GM19455 (cell line): ENCODE results near the gene ZNF12.
"Not testable (repeated sequence)": the region's sequence is repeated elsewhere in the genome, so short reads cannot be mapped to it uniquely, and the experiment has no call there.

Experiments
- ATAC-seq: cut with Tn5 transposase; IDR thresholded peaks from one replicate; pipeline ENCODE4 v1.9.1; 2021; ENCODE audit not compliant: unreplicated experiment

ZNF12 gene

GRCh38 chr7:6706666-6707407 lies at the start of gene ZNF12:
ZNF12 (minus strand) TSS chr7:6706947; CDS start chr7:6705173, 1,774 bp downstream.
- ATAC-seq, result peak; percentile 95

- ATAC-seq, result not testable (repeated sequence)
Observed at GRCh38 chr7:6753964-6754363, 47.2 kb upstream of the ZNF12 start, which contains the start of gene RSPH10B2. RSPH10B2 (plus strand) TSS chr7:6754103; CDS start chr7:6757678, 3,575 bp downstream.

GRCh38 chr7:6750173-6750572 lies 43.4 kb upstream of the ZNF12 start:
- ATAC-seq, result not testable (repeated sequence)

- ATAC-seq, result not testable (repeated sequence)
Observed at GRCh38 chr7:6749335-6749734, 42.6 kb upstream of the ZNF12 start.

GRCh38 chr7:6744410-6745100 lies 37.8 kb upstream of the ZNF12 start:
- ATAC-seq, result not testable (repeated sequence)

GRCh38 chr7:6738415-6738814 lies 31.7 kb upstream of the ZNF12 start:
- ATAC-seq, result not testable (repeated sequence)

- ATAC-seq, result no peak
Observed at GRCh38 chr7:6730343-6730633, 23.5 kb upstream of the ZNF12 start.

- ATAC-seq, result peak; percentile 90
Observed at GRCh38 chr7:6729492-6730342, 23.0 kb upstream of the ZNF12 start.

- ATAC-seq, result not testable (repeated sequence)
Observed at GRCh38 chr7:6728893-6729491, 22.2 kb upstream of the ZNF12 start.

- no peak for ATAC-seq
Observed at GRCh38 chr7:6727663-6728062, 20.9 kb upstream of the ZNF12 start.

- not testable (repeated sequence) for ATAC-seq
Observed at GRCh38 chr7:6726341-6726740, 19.6 kb upstream of the ZNF12 start.

- ATAC-seq, result peak; percentile 62
Observed at GRCh38 chr7:6725003-6725402, 18.3 kb upstream of the ZNF12 start.

- not testable (repeated sequence) for ATAC-seq
Observed at GRCh38 chr7:6724351-6724750, 17.6 kb upstream of the ZNF12 start.

- no peak for ATAC-seq
Observed at GRCh38 chr7:6718124-6718523, 11.4 kb upstream of the ZNF12 start.

- not testable (repeated sequence) for ATAC-seq
Observed at GRCh38 chr7:6715898-6716297, 9.2 kb upstream of the ZNF12 start.

GRCh38 chr7:6714360-6714759 lies 7.6 kb upstream of the ZNF12 start:
- no peak for ATAC-seq

- ATAC-seq, result no peak
Observed at GRCh38 chr7:6709808-6710207, 3.1 kb upstream of the ZNF12 start.

GRCh38 chr7:6708304-6708703 lies 1.6 kb upstream of the ZNF12 start:
- no peak for ATAC-seq

- ATAC-seq, result peak; percentile 40
Observed at GRCh38 chr7:6705959-6706665, 635 bp downstream of the ZNF12 start.

- ATAC-seq, result no peak
Observed at GRCh38 chr7:6701860-6702259, 4.9 kb downstream of the ZNF12 start.
